C4-2B (cell line): ENCODE measurements around the gene HK1.

ENCODE experiments used
- CTCF ChIP-seq: fragments of 450-650 bp; conservative IDR thresholded peaks from 2 replicates; pipeline ENCODE4 v1.5.1; 2017; ENCODE audit warnings: mild to moderate bottlenecking
- ZFX ChIP-seq: fragments of 450-650 bp; IDR thresholded peaks from 2 replicates; pipeline ENCODE4 v1.6.1; 2017

DNA sequence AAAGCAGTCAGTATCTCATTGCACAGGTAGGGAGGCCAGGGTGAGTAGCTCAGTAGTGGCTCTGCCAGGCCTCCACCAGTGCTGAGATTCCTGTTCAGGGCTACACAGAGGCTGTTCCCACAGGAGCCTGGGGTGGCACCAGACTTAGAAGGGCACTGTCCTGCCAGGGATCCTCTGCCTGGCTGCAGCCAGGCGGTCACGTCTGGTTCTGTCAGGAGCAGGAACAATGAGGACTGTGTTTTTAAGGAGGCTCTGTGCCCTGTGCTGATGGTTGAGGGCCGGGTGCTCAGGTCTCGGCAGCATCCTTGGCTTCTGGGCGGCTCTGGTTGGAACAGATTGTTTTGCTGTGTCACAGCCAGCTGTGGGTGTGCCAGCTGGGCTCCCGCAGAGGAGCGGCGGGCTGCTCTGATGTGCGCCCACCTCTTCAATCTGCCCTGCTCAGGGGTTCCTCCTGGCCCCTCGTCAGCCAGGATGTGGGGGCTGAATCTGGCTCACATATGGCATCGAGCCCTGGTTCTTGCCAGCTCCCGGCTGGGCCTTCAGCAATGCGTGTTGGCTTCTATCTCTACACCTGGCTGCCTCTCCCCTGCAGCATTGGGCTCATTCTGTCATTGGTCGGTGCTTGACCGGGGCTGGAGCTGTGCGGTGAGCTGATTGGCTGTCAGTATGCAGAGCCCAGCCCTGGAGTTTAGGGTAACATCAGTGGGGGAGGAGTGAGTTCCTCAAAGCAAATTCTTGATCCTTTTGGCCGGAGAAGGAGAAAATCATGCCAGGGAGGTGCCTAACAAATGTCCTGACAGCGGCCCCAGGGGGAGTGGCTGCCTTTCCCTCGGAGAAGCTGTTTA is 97.2 kb downstream of the HK1 start:
- TF ChIP-seq CTCF (no peak), ZFX (no peak)
